Epithelial cell of esophagus (primary cell): ENCODE measurements around the gene ZNRF1.
"Not testable (repeated sequence)": the region's sequence is repeated elsewhere in the genome, so short reads cannot be mapped to it uniquely, and the experiment has no call there.

ENCODE experiments used
- DNase-seq: peaks from one replicate; pipeline ENCODE4 v3.0.0; 2010; ENCODE audit warnings: low read depth
- H3K4me3 ChIP-seq: 2 replicates; pipeline ENCODE4 v1.5.1; 2011; ENCODE audit warnings: mild to moderate bottlenecking, low read length, control low read depth
- CTCF ChIP-seq: IDR thresholded peaks from 2 replicates; pipeline ENCODE4 v1.5.1; 2011; ENCODE audit warnings: low read depth, mild to moderate bottlenecking, low read length, control low read depth, inconsistent platforms; ENCODE audit not compliant: insufficient read depth; ENCODE audit errors: missing control alignments

ZNRF1 gene

GRCh38 chr16:75122609-75123008 lies 123.8 kb downstream of the ZNRF1 start:
- DNase-seq, result no peak
- no peak for TF ChIP-seq CTCF
- H3K4me3 ChIP-seq, result no peak overlapping the region

DNA sequence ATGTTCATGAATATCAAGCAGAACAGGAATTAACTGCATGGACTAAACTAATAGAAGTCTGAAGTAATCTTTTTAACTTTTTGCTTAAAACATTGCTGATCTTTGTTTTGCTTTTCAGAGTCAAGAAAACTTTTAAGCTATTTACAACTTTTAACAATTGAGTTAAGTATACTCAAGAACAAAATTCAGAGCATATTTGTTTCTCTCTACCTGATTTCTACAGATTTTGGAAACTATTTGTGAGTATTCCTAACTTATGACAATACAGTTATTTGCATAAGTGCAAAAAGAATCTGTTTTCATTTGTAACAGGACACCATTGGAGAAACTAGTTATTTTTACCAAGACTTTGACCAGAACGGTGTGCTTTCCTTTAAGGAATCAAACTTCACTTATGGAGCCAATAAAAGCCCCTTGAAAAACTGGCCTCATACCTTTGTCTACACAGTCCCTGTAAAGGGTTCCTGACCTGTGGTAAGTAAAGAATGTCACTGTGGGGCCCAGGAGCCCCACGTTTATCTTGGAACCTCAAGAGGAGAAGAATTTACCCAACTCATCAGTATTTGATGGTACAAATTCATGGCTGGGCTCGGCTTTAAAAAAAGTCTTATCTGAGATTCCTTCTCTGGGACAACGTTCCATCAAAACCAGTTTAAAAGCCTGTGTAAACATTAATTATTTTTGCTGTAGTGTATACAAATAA lies 129.0 kb downstream of the ZNRF1 start:
- H3K4me3 ChIP-seq, result no peak overlapping the region
- TF ChIP-seq CTCF, result no peak
- DNase-seq, result no peak

DNA sequence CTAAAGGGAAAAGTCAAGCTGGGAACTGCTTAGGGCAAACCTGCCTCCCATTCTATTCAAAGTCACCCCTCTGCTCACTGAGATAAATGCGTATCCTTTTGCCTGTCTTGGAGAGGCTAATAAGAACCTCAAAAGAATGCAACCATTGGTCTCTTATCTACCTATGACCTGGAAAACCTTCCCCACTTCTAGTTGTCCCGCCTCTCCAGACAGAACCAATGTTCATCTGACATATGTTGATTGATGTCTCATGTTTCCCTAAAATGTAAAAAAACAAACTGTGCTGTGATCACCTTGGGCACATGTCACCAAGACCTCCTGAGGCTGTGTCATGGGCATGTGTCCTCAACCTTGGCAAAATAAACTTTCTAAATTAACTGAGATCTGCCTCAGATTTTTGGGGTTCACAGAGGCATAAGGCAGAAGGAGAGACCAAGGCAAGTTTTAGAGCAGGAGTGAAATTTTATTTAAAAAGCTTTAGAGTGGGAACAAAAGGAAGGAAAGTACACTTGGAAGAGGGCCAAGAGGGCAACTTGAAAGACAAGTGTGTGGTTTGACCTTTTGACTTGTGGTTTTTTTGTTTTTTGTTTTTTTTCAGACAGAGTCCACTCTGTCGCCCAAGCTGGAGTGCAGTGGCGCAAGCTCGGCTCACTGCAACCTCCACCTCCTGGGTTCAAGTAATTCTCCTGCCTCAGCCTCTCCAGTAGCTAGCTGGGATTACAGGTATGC lies 130.8 kb downstream of the ZNRF1 start:
- H3K4me3 ChIP-seq, DNase-seq: not testable (repeated sequence)

GRCh38 chr16:75130150-75130771 lies 131.4 kb downstream of the ZNRF1 start:
- TF ChIP-seq CTCF, result no peak
- H3K4me3 ChIP-seq, result no peak overlapping the region
- no peak for DNase-seq

GRCh38 chr16:75131081-75131480 lies 132.3 kb downstream of the ZNRF1 start:
- TF ChIP-seq CTCF, result no peak
- no peak for DNase-seq

DNA sequence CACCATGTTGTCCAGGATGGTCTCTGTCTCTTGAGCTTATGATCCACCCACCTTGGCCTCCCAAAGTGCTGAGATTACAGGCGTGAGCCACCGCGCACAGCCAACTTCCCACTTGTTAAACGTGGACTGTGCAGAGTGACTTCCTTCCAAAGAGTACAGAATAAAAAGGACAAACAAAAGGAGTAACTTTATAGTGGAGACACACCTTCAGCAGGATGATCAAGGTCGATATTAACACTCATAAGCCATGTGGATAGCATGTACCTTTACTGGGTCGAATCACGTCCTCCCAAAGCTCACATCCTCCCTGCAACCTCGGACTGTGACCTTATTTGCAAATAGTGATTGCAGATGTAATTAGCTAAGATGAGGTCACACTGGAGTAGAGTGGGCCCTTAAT lies 139.4 kb downstream of the ZNRF1 start:
- no peak overlapping the region for H3K4me3 ChIP-seq

More at GRCh38 chr16:75131081-75131480, 132.3 kb downstream of the ZNRF1 start:
- no peak overlapping the region for H3K4me3 ChIP-seq

DNA sequence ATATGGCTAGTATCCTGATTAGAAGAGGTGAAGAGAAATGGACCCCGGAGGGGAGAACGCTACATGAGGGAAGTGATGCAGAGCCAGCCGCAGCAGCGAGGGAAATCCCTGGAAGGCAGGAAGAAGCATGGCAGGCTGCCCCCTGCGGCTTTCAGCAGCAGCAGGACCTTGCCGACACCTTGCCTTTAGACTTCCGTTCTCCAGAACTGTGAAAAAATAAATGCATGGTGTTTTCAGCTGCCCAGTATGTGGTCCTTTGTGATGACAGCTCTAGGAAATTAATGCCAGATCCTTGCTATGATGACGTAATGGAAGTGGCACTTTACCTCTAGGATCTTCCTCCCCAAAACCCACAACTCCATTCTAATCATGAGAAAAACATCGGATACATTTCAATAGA lies 139.8 kb downstream of the ZNRF1 start:
- no peak for TF ChIP-seq CTCF
- no peak overlapping the region for H3K4me3 ChIP-seq
- DNase-seq, result no peak

More for the DNA sequence above, 139.4 kb downstream of the ZNRF1 start:
- no peak for DNase-seq
- no peak for TF ChIP-seq CTCF
